Left lung (tissue), 10 donors: ENCODE data around the gene MICAL3. TPM values are rescaled to one million over a fixed set of nuclear protein-coding genes. Genes with fewer than 3 reads are reported as not detected.

Experiments
- ATAC-seq: fragments of 200-7000 bp; cut with Tn5 transposase; one replicate; pipeline ENCODE4 v1.9.1; 2020; ENCODE audit warnings: moderate library complexity
- DNase-seq, 4 donors: peaks; one replicate each; pipeline ENCODE4 v3.0.0-alpha.2; 2013 to 2020
- H3K27ac ChIP-seq, 2 donors: fragments of 200-600 bp; sonication (generic) in 1 of 2; one replicate each; pipeline versions ENCODE4 v1.5.0 to v1.8.0; 2020 to 2021
- H3K27me3 ChIP-seq, 2 donors: fragments of 200-600 bp; sonication (generic) in 1 of 2; one replicate each; pipeline versions ENCODE4 v1.5.0 to v1.8.0; 2020 to 2021
- H3K36me3 ChIP-seq, 2 donors: fragments of 200-600 bp; sonication (generic) in 1 of 2; one replicate each; pipeline versions ENCODE4 v1.5.0 to v1.8.0; 2020 to 2021
- H3K4me1 ChIP-seq, 2 donors: fragments of 200-600 bp; one replicate each; pipeline ENCODE4 v1.8.0; 2021
- H3K4me3 ChIP-seq, 2 donors: fragments of 200-600 bp; sonication (generic) in 1 of 2; one replicate each; pipeline versions ENCODE4 v1.5.0 to v1.8.0; 2020 to 2021; ENCODE audit warnings: mild to moderate bottlenecking in 1 of 2
- H3K9me3 ChIP-seq, 2 donors: fragments of 200-600 bp; sonication (generic) in 1 of 2; one replicate each; pipeline versions ENCODE4 v1.5.0 to v1.8.0; 2020 to 2021
- intact Hi-C, 2 donors: fragments of 100-400 bp; cut with DNase I; formaldehyde crosslinking; loops; one replicate each; pipeline versions ENCODE4 v1.11.2 to v1.14.2; 2022
- polyA plus RNA-seq, 6 donors: library from polyadenylated mRNA; unstranded; fragments of 120-200 nt; gene quantifications; one replicate each; pipeline ENCODE4 v1.2.1, GENCODE V29; 2013; ENCODE audit not compliant: insufficient read length in 6 of 6
- total RNA-seq, 2 donors: library from RNA; stranded (reverse); fragmentation: NEBNext Ultra II Directional; extraction: Animal tissue kit (Norgen Biotek cat#: 25700); gene quantifications; one replicate each; pipeline ENCODE4 v1.2.1, GENCODE V29; 2021
- TF ChIP-seq, protein P1 (sequence below), 2 donors: fragments of 200-600 bp; sonication (generic) in 1 of 2; IDR thresholded peaks; one replicate each; pipeline versions ENCODE4 v1.5.0 to v1.8.0; 2021; ENCODE audit warnings: antibody characterized with exemption in 2 of 2
- donor health status: DM: no; HTN: yes; CAD: no.
- donor health status: DM: no; HTN: no; CAD: no.

The MICAL3 gene
- total and polyA plus RNA-seq, 8 donors = 24.9 to 64.8 (median 56.2) TPM

DNA sequence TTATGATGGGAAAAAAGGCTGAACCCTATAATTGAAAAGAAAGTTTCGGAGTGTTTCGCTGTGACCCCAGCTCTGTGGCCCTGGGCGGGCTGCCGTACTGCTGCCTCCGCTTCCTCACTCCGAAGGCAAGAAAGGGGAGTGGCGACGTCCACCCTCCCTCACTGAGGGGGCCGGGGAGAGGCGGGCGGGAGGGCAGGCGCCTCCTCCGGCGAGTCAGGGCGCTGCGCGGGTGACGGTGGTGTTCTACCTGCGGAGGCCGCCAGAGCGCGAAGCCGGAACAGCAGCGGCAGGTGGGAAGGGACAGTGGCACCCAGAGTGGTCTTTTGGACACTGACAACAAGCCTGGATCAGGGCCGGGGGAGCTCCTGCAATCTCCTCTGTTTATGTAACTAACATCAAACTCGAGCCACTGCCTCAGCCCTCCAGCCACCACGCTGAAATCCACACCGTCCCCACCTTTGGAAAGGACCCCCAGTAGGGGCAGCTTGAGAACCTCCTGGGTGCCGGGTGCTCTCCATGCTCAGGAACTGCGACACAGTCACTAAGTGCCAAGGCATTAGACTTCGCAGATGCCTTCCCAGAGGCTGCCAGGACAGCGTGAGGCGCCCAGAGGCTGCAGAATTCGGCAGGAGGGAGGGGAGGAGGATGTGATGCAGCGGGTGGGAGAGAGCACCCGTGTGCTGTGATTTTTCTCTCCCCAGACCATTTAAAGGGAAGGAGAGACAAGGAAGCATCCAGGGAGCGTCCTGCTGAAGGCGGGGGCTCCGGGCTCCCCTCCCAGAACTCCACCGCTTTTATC, 275.6 kb downstream of the MICAL3 start:
- DNase-seq (no peak), ATAC-seq (no peak)
- TF ChIP-seq, protein P1, sequence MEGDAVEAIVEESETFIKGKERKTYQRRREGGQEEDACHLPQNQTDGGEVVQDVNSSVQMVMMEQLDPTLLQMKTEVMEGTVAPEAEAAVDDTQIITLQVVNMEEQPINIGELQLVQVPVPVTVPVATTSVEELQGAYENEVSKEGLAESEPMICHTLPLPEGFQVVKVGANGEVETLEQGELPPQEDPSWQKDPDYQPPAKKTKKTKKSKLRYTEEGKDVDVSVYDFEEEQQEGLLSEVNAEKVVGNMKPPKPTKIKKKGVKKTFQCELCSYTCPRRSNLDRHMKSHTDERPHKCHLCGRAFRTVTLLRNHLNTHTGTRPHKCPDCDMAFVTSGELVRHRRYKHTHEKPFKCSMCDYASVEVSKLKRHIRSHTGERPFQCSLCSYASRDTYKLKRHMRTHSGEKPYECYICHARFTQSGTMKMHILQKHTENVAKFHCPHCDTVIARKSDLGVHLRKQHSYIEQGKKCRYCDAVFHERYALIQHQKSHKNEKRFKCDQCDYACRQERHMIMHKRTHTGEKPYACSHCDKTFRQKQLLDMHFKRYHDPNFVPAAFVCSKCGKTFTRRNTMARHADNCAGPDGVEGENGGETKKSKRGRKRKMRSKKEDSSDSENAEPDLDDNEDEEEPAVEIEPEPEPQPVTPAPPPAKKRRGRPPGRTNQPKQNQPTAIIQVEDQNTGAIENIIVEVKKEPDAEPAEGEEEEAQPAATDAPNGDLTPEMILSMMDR (IDR thresholded peaks at IDR 0.05) = no peak
- intact Hi-C loops = no loop called here
- Histone ChIP-seq H3K9me3 (no peaks in the 10 kb centered on the region), H3K4me1 (no peaks in the 10 kb centered on the region), H3K36me3 (peaks cover 0 to 27% of the 10 kb centered on the region in 2 donors), H3K4me3 (no peak overlapping the region), H3K27ac (no peak overlapping the region), H3K27me3 (no peaks in the 10 kb centered on the region)

DNA sequence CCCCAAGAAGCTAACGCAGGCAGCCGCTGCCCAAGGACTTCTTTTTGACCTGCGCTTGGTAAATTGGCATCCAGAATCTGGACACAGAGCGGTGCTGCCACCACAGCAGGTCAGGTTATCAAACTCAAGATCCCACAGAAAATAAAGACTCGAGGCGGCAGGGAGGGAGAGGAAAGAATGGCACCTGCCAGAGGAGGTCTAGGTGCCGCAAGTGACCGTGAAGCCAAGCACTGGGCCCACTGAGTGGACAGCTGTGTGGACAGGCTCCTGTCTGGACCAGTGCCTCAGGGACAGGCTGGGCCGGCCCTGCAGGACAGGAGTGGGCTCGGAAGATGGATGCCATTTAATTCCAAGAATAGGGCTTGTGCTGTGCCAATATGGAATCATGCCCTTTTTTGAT, 277.4 kb downstream of the MICAL3 start:
- intact Hi-C loops = no loop called here
- no peak overlapping the region for H3K4me3 ChIP-seq
- no peaks in the 10 kb centered on the region for H3K27me3 ChIP-seq
- H3K27ac ChIP-seq = no peak overlapping the region
- TF ChIP-seq, protein P1 (IDR thresholded peaks at IDR 0.05) = no peak
- DNase-seq (no peak), ATAC-seq (no peak)
- no peaks in the 10 kb centered on the region for H3K4me1 ChIP-seq
- H3K9me3 ChIP-seq = no peaks in the 10 kb centered on the region
- peaks cover 0 to 41% of the 10 kb centered on the region in 2 donors for H3K36me3 ChIP-seq

GRCh38 chr22:17744430-17744829, 279.9 kb downstream of the MICAL3 start:
- Histone ChIP-seq H3K27me3 (no peaks in the 10 kb centered on the region), H3K36me3 (peaks cover 0 to 50% of the 10 kb centered on the region in 2 donors), H3K27ac (no peak overlapping the region), H3K9me3 (no peaks in the 10 kb centered on the region), H3K4me3 (no peak overlapping the region), H3K4me1 (no peaks in the 10 kb centered on the region)
- DNase-seq (no peak), ATAC-seq (no peak)
- TF ChIP-seq, protein P1 (IDR thresholded peaks at IDR 0.05) = no peak
- intact Hi-C loops = no loop called here

- H3K4me3 ChIP-seq = no peak overlapping the region
- ATAC-seq (no peak), DNase-seq (no peak)
- intact Hi-C loops = no loop called here
- no peaks in the 10 kb centered on the region for H3K4me1 ChIP-seq
- TF ChIP-seq, protein P1 (IDR thresholded peaks at IDR 0.05) = no peak
- H3K36me3 ChIP-seq = peaks cover 0 to 52% of the 10 kb centered on the region in 2 donors
- no peak overlapping the region for H3K27ac ChIP-seq
- no peaks in the 10 kb centered on the region for H3K27me3 ChIP-seq
- H3K9me3 ChIP-seq = no peaks in the 10 kb centered on the region
Observed at GRCh38 chr22:17743661-17744411, 280.5 kb downstream of the MICAL3 start.

DNA sequence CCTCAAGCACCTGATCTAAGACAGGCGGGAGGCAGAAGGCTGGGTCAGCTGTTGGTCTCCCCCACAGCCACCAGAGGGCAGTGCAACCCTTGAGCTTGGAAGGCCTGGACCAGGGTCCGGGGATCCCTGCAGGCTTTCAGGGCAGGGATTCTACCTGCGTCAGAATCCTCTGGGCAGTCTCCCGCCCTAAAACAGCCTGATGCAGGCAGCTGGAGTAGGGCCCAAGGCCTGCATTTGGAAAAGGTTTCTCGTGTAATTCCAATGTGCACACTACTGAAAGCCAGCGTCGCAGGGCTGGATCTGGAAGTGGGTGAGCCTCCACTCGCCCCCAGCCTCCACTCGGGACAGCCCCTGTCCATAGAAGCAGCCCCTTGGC, 281.8 kb downstream of the MICAL3 start:
- no peaks in the 10 kb centered on the region for H3K4me1 ChIP-seq
- no peaks in the 10 kb centered on the region for H3K9me3 ChIP-seq
- no peak overlapping the region for H3K4me3 ChIP-seq
- H3K36me3 ChIP-seq = peaks cover 0 to 56% of the 10 kb centered on the region in 2 donors
- DNase-seq (peak in 3 of 4 donors; percentile 16 to 83 (median 70)), ATAC-seq (peak; percentile 91)
- intact Hi-C loops = no loop called here
- H3K27me3 ChIP-seq = no peaks in the 10 kb centered on the region
- TF ChIP-seq, protein P1 (IDR thresholded peaks at IDR 0.05) = peak; percentile 75 to 76
- no peak overlapping the region for H3K27ac ChIP-seq
